IMR-90 (cell line): ENCODE data around the gene CALHM1.

Experiments used
- CTCF ChIP-seq: conservative IDR thresholded peaks from 2 replicates; pipeline ENCODE4 v1.5.1; 2012; ENCODE audit warnings: mild to moderate bottlenecking, low read depth, low read length, improper control_type of control experiment
- FOS ChIP-seq: fragments of 150-350 bp; IDR thresholded peaks from 2 replicates; pipeline ENCODE4 v1.6.1; 2016; ENCODE audit warnings: low read depth, low read length
- POLR2A ChIP-seq: IDR thresholded peaks from 2 replicates; pipeline ENCODE4 v1.6.1; 2012; ENCODE audit warnings: mild to moderate bottlenecking, low read depth, low read length
- RCOR1 ChIP-seq: IDR thresholded peaks from 2 replicates; pipeline ENCODE4 v1.6.1; 2012; ENCODE audit warnings: mild to moderate bottlenecking, low read length, improper control_type of control experiment; ENCODE audit not compliant: insufficient replicate concordance
- RFX5 ChIP-seq: IDR thresholded peaks from 2 replicates; pipeline ENCODE4 v1.8.0; 2012; ENCODE audit warnings: low read depth, mild to moderate bottlenecking, low read length, moderate library complexity
- USF2 ChIP-seq: fragments of 150-350 bp; IDR thresholded peaks from 2 replicates; pipeline ENCODE4 v1.6.1; 2017; ENCODE audit warnings: mild to moderate bottlenecking, antibody characterized with exemption, low read length, low read depth

GRCh38 chr10:103467406-103467805, 8.7 kb upstream of the CALHM1 start:
- TF ChIP-seq FOS, result no peak
- no peak for TF ChIP-seq POLR2A
- no peak for TF ChIP-seq CTCF
- no peak for TF ChIP-seq RFX5
- no peak for TF ChIP-seq USF2
- no peak for TF ChIP-seq RCOR1
